SK-N-SH (cell line): ENCODE measurements around the gene LRRTM2. TPM values are rescaled to one million over a fixed set of nuclear protein-coding genes. Genes with fewer than 3 reads are reported as not detected.
"Not testable (repeated sequence)": the region's sequence is repeated elsewhere in the genome, so short reads cannot be mapped to it uniquely, and the experiment has no call there.

ENCODE experiments used
- CTCF ChIA-PET: fragments of 300-600, 350-600 bp; formaldehyde crosslinking; extraction: SDS; loops from one replicate; lab custom pipeline; 2021; lab: Yijun Ruan, JAX
- POLR2A ChIA-PET: fragments of 350-600 bp; sonication (Branson Sonifier 250); formaldehyde crosslinking; extraction: SDS; loops from one replicate; lab custom pipeline; 2020; ENCODE audit warnings: antibody characterized with exemption, inconsistent platforms; lab: Yijun Ruan, JAX
- DNase-seq: peaks from one replicate; pipeline ENCODE4 v3.0.0; 2012
- H2AFZ ChIP-seq: fragments of 200-600 bp; sonication (generic); 2 replicates; pipeline ENCODE4 v1.8.1; 2016; ENCODE audit warnings: antibody characterized with exemption, mild to moderate bottlenecking, low read depth
- H3F3A ChIP-seq: fragments of 200-600 bp; sonication (generic); replicated peaks from 2 replicates; pipeline ENCODE3; 2016; ENCODE audit warnings: antibody characterized with exemption, mild to moderate bottlenecking; ENCODE audit not compliant: insufficient read depth
- H3K27ac ChIP-seq, 2 experiments: fragments of 200-500 bp in 1 of 2; fragments of 200-600 bp in 1 of 2; sonication (Bioruptor generic) in 1 of 2; sonication (generic), shearing (Covaris generic) in 1 of 2; 2 replicates each; pipeline versions ENCODE4 v1.5.1 to v1.6.1; 2014 to 2016; ENCODE audit warnings: low read depth in 2 of 2, inconsistent platforms in 1 of 2, low read length in 1 of 2, mild to moderate bottlenecking in 1 of 2, mixed read lengths in 1 of 2
- H3K27me3 ChIP-seq: fragments of 200-600 bp; sonication (generic), shearing (Covaris generic); 2 replicates; pipeline ENCODE4 v1.6.1; 2016; ENCODE audit warnings: mixed run types; ENCODE audit not compliant: insufficient read depth
- H3K36me3 ChIP-seq, 2 experiments: fragments of 200-500 bp in 1 of 2; fragments of 200-600 bp in 1 of 2; sonication (Bioruptor generic) in 1 of 2; sonication (generic) in 1 of 2; replicated peaks in 1 of 2; 2 replicates each; pipeline versions ENCODE3 to v1.5.1; 2014 to 2016; ENCODE audit warnings: low read length in 1 of 2, mild to moderate bottlenecking in 1 of 2; ENCODE audit not compliant: insufficient read depth in 2 of 2, control insufficient read depth in 1 of 2
- H3K4me1 ChIP-seq, 2 experiments: fragments of 200-500 bp in 1 of 2; fragments of 200-600 bp in 1 of 2; sonication (Bioruptor generic) in 1 of 2; sonication (generic), shearing (Covaris generic) in 1 of 2; 2 replicates each; pipeline versions ENCODE4 v1.5.1 to v1.6.1; 2014 to 2016; ENCODE audit warnings: low read depth in 1 of 2, low read length in 1 of 2, mixed run types in 1 of 2; ENCODE audit not compliant: insufficient read depth in 2 of 2, control insufficient read depth in 1 of 2
- H3K4me2 ChIP-seq: fragments of 200-600 bp; sonication (generic), shearing (Covaris generic); 2 replicates; pipeline ENCODE4 v1.6.1; 2017; ENCODE audit warnings: mixed run types
- H3K4me3 ChIP-seq, 2 experiments: fragments of 200-500 bp in 1 of 2; fragments of 200-600 bp in 1 of 2; sonication (Bioruptor generic) in 1 of 2; sonication (generic), shearing (Covaris generic) in 1 of 2; 2 replicates each; pipeline versions ENCODE4 v1.5.1 to v1.8.1; 2014 to 2016; ENCODE audit warnings: low read depth in 2 of 2, inconsistent platforms in 1 of 2, low read length in 1 of 2, mild to moderate bottlenecking in 1 of 2, mixed read lengths in 1 of 2, moderate library complexity in 1 of 2
- H3K79me2 ChIP-seq: fragments of 200-600 bp; sonication (generic); 2 replicates; pipeline ENCODE4 v1.8.1; 2017; ENCODE audit warnings: mild to moderate bottlenecking; ENCODE audit not compliant: insufficient read depth
- H3K9ac ChIP-seq: fragments of 200-600 bp; sonication (generic); 2 replicates; pipeline ENCODE4 v1.6.1; 2017; ENCODE audit warnings: mixed run types
- H3K9me2 ChIP-seq: fragments of 200-600 bp; sonication (generic); 2 replicates; pipeline ENCODE4 v1.6.1; 2017; ENCODE audit warnings: mixed run types
- H3K9me3 ChIP-seq: fragments of 200-600 bp; sonication (generic); 2 replicates; pipeline ENCODE4 v1.6.1; 2017; ENCODE audit warnings: mixed run types, mild to moderate bottlenecking, moderate library complexity
- H4K20me1 ChIP-seq: fragments of 200-600 bp; sonication (generic); 2 replicates; pipeline ENCODE4 v1.6.1; 2017; ENCODE audit warnings: mild to moderate bottlenecking, mixed run types; ENCODE audit not compliant: insufficient read depth
- ELF1 ChIP-seq: IDR thresholded peaks from 2 replicates; pipeline ENCODE4 v1.4.0; 2012
- FOXJ3 ChIP-seq: sonication (generic); formaldehyde crosslinking; IDR thresholded peaks from 2 replicates; pipeline ENCODE4 v1.5.1; 2020; ENCODE audit warnings: mild to moderate bottlenecking, missing genetic modification reagents
- FOXM1 ChIP-seq: IDR thresholded peaks from 2 replicates; pipeline ENCODE4 v1.4.0; 2012; ENCODE audit warnings: low read depth, mild to moderate bottlenecking
- GABPA ChIP-seq: IDR thresholded peaks from 2 replicates; pipeline ENCODE4 v1.4.0; 2012; ENCODE audit warnings: low read depth, mild to moderate bottlenecking
- JUND ChIP-seq: IDR thresholded peaks from 2 replicates; pipeline ENCODE4 v1.4.0; 2012
- MEF2A ChIP-seq: IDR thresholded peaks from 2 replicates; pipeline ENCODE4 v1.4.0; 2012; ENCODE audit warnings: low read depth, borderline replicate concordance
- RFX5 ChIP-seq: IDR thresholded peaks from 2 replicates; pipeline ENCODE4 v1.6.1; 2012; ENCODE audit warnings: mild to moderate bottlenecking, improper control_type of control experiment, low read length
- SIN3A ChIP-seq: IDR thresholded peaks from 2 replicates; pipeline ENCODE4 v1.6.1; 2012; ENCODE audit warnings: low read depth, mild to moderate bottlenecking, low read length, moderate library complexity, borderline replicate concordance
- TAF1 ChIP-seq: IDR thresholded peaks from 2 replicates; pipeline ENCODE4 v1.6.1; 2012; ENCODE audit warnings: low read depth, mild to moderate bottlenecking, low read length, moderate library complexity, borderline replicate concordance
- YY1 ChIP-seq: IDR thresholded peaks from 2 replicates; pipeline ENCODE4 v1.4.0; 2012; ENCODE audit warnings: low read depth, mild to moderate bottlenecking
- WGBS: methylation state at CpG from one replicate; pipeline ENCODE4 v1.1.6; 2017; ENCODE audit warnings: low lambda C conversion rate; 5-methylcytosine and 5-hydroxymethylcytosine counted together
- polyA plus RNA-seq, 3 experiments: library from polyadenylated mRNA; depleted of rRNA; stranded (reverse); fragments of >200 nt; gene quantifications; 2 replicates each; pipeline ENCODE4 v1.2.3, GENCODE V29; 2012
- TF ChIP-seq, protein P1 (sequence below): IDR thresholded peaks from 2 replicates; pipeline ENCODE4 v1.4.0; 2012; ENCODE audit warnings: low read depth
- TF ChIP-seq, protein P2 (sequence below): IDR thresholded peaks from 2 replicates; pipeline ENCODE4 v1.4.0; 2012; ENCODE audit warnings: low read depth, borderline replicate concordance
- TF ChIP-seq, protein P3 (sequence below): fragments of 150-350 bp; IDR thresholded peaks from 2 replicates; pipeline ENCODE4 v1.6.1; 2016; ENCODE audit warnings: mild to moderate bottlenecking, low read depth, low read length
- TF ChIP-seq, protein P4 (sequence below): fragments of 150-350 bp; IDR thresholded peaks from 2 replicates; pipeline ENCODE4 v1.6.1; 2017; ENCODE audit warnings: antibody characterized with exemption, low read length, low read depth, borderline replicate concordance

The LRRTM2 gene
- polyA plus RNA-seq, 1 of the 3 experiments (the other 2 are of a cell fraction) = 0.38 TPM

DNA sequence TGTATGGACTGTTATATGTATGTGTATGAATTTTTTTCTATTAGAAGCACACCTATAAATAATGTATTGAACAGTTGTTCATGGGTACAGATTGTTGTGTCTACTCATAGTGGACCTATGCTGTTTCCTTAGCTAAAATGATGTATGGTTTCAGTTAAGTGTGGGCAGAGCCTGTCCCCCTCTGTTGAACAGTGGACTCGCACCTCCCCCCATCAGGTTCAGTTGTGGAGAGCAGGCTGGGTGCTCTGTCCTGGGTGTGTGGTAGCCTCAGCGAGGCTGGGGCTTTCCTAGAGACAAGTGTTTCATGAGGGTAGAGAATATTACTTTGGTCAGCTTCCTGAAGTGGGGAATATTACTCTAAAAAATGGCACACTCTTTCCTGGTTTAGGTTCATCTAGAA, 47.4 kb upstream of the LRRTM2 start:
- POLR2A ChIA-PET = no interaction called here
- Histone ChIP-seq H3K4me3 (no peak overlapping the region), H3K9ac (no peak overlapping the region), H3K27ac (no peak overlapping the region)
- 100% methylated on average over 2 of the region's 2 CpGs for WGBS
- TF ChIP-seq TAF1 (no peak), JUND (no peak), GABPA (no peak), RFX5 (no peak)
- TF ChIP-seq, protein P1, sequence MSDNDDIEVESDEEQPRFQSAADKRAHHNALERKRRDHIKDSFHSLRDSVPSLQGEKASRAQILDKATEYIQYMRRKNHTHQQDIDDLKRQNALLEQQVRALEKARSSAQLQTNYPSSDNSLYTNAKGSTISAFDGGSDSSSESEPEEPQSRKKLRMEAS = no peak
- TF ChIP-seq, all 33 proteins: peak for 0
- Histone ChIP-seq H4K20me1 (peaks cover 29% of the 10 kb centered on the region), H3K9me2 (no peaks in the 10 kb centered on the region), H3K4me2 (no peak overlapping the region), H3K27me3 (no peaks in the 10 kb centered on the region), H3K36me3 (peaks cover 29 to 50% of the 10 kb centered on the region in 2 experiments), H3K9me3 (no peaks in the 10 kb centered on the region), H3K79me2 (peaks cover 41% of the 10 kb centered on the region), H2AFZ (no peak overlapping the region), H3F3A (peaks cover 9% of the 10 kb centered on the region), H3K4me1 (peaks cover 6 to 13% of the 10 kb centered on the region in 2 experiments; a peak in 3 of 4 replicates)
- DNase-seq = no peak
- CTCF ChIA-PET = no interaction called here

DNA sequence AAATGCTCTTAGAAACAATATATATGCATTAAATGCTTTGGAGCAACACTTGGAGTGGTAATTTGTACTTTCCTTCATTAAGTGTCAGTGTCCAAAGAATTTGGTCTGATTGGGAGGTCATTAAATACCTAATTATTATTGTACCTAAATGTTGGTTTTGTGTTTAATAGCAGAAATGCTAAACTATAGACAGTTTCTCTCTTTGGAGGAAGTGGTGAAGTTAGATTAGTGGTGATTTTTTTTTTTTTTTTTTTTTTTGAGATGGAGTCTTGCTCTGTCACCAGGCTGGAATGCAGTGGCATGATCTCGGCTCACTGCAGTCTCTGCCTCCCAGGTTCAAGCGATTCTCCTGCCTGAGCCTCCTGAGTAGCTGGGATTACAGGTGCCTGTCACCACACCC, 46.2 kb upstream of the LRRTM2 start:
- peaks cover 41% of the 10 kb centered on the region for H3K79me2 ChIP-seq
- peaks cover 17% of the 10 kb centered on the region for H3F3A ChIP-seq
- H2AFZ ChIP-seq, CTCF ChIA-PET, H3K9me2 ChIP-seq, H3K4me3 ChIP-seq, H3K27me3 ChIP-seq, H3K9ac ChIP-seq, H3K4me1 ChIP-seq, H3K9me3 ChIP-seq, H3K27ac ChIP-seq, DNase-seq, POLR2A ChIA-PET, H3K4me2 ChIP-seq: not testable (repeated sequence)
- WGBS = 79% methylated on average over 2 of the region's 2 CpGs
- H3K36me3 ChIP-seq = peaks cover 24 to 59% of the 10 kb centered on the region in 2 experiments
- H4K20me1 ChIP-seq = peaks cover 29% of the 10 kb centered on the region

DNA sequence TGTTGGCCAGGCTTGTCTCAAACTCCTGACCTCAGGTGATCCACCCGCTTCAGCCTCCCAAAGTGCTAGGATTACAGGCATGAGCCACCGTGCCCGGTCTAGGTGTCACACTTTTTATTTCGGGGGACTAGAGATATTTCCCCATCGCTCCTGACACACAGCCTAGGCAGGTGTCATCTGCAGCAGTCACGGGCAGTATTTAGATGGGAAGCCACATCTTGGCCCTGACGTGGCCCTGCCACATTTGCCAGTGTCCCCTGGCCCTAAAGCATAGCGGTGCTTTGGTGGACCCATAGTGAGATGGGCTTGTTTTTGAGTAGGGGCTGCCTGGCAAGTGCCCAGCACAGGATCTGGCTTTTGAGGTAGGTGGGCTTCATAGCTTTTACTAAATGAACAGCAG, 45.0 kb upstream of the LRRTM2 start:
- H3K9ac ChIP-seq = no peak overlapping the region
- DNase-seq = no peak
- H3K36me3 ChIP-seq = peaks cover 12 to 64% of the 10 kb centered on the region in 2 experiments
- H3K27ac ChIP-seq = no peak overlapping the region
- H3K4me3 ChIP-seq = no peak overlapping the region
- H4K20me1 ChIP-seq = peaks cover 29% of the 10 kb centered on the region
- H3K9me3 ChIP-seq = no peaks in the 10 kb centered on the region
- POLR2A ChIA-PET = no interaction called here
- 99% methylated on average over 8 of the region's 8 CpGs for WGBS
- peaks cover 3 to 6% of the 10 kb centered on the region in 2 experiments; a peak in 2 of 4 replicates for H3K4me1 ChIP-seq
- H3K4me2 ChIP-seq = no peak overlapping the region
- CTCF ChIA-PET = interaction anchor here (1.0 kb wide), 1 partner anchor 96 kb away, joined by 4 read pairs; no protein-coding TSS in a partner anchor
- H2AFZ ChIP-seq = no peak overlapping the region
- H3F3A ChIP-seq = peaks cover 17% of the 10 kb centered on the region
- TF ChIP-seq, protein P2, sequence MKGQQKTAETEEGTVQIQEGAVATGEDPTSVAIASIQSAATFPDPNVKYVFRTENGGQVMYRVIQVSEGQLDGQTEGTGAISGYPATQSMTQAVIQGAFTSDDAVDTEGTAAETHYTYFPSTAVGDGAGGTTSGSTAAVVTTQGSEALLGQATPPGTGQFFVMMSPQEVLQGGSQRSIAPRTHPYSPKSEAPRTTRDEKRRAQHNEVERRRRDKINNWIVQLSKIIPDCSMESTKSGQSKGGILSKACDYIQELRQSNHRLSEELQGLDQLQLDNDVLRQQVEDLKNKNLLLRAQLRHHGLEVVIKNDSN = no peak
- no peak for TF ChIP-seq JUND
- TF ChIP-seq FOXM1 = no peak
- TF ChIP-seq, protein P3, sequence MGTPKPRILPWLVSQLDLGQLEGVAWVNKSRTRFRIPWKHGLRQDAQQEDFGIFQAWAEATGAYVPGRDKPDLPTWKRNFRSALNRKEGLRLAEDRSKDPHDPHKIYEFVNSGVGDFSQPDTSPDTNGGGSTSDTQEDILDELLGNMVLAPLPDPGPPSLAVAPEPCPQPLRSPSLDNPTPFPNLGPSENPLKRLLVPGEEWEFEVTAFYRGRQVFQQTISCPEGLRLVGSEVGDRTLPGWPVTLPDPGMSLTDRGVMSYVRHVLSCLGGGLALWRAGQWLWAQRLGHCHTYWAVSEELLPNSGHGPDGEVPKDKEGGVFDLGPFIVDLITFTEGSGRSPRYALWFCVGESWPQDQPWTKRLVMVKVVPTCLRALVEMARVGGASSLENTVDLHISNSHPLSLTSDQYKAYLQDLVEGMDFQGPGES = no peak
- no peak for TF ChIP-seq FOXJ3 (CRISPR knock-in tag)
- TF ChIP-seq, protein P4, sequence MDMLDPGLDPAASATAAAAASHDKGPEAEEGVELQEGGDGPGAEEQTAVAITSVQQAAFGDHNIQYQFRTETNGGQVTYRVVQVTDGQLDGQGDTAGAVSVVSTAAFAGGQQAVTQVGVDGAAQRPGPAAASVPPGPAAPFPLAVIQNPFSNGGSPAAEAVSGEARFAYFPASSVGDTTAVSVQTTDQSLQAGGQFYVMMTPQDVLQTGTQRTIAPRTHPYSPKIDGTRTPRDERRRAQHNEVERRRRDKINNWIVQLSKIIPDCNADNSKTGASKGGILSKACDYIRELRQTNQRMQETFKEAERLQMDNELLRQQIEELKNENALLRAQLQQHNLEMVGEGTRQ = no peak
- TF ChIP-seq ELF1 = no peak
- TF ChIP-seq, protein P1 = no peak
- TF ChIP-seq MEF2A = no peak
- no peak for TF ChIP-seq YY1
- TF ChIP-seq SIN3A = no peak
- TF ChIP-seq, all 33 proteins: peak for 0
- peaks cover 47% of the 10 kb centered on the region for H3K79me2 ChIP-seq
- H3K27me3 ChIP-seq = no peaks in the 10 kb centered on the region
- H3K9me2 ChIP-seq = no peaks in the 10 kb centered on the region
